Endometrial microvascular endothelial cells (primary cell): ENCODE measurements around the gene SELENOT. TPM values are rescaled to one million over a fixed set of nuclear protein-coding genes. Genes with fewer than 3 reads are reported as not detected.

Source experiments
- in situ Hi-C: cut with HindIII; loops from 2 replicates; pipeline ENCODE4 v1.10.0; 2017; ENCODE audit warnings: low sequenced_read_pairs, low pct_unique_long_range_greater_than_20kb; ENCODE audit errors: inconsistent ontology term
- total RNA-seq: library from RNA; depleted of rRNA; stranded (reverse); fragments of >200 nt; gene quantifications from one replicate; pipeline ENCODE4 v1.2.3, GENCODE V29; 2015; ENCODE audit errors: inconsistent ontology term

The SELENOT gene, protein sequence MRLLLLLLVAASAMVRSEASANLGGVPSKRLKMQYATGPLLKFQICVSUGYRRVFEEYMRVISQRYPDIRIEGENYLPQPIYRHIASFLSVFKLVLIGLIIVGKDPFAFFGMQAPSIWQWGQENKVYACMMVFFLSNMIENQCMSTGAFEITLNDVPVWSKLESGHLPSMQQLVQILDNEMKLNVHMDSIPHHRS
- 262 TPM for total RNA-seq

DNA sequence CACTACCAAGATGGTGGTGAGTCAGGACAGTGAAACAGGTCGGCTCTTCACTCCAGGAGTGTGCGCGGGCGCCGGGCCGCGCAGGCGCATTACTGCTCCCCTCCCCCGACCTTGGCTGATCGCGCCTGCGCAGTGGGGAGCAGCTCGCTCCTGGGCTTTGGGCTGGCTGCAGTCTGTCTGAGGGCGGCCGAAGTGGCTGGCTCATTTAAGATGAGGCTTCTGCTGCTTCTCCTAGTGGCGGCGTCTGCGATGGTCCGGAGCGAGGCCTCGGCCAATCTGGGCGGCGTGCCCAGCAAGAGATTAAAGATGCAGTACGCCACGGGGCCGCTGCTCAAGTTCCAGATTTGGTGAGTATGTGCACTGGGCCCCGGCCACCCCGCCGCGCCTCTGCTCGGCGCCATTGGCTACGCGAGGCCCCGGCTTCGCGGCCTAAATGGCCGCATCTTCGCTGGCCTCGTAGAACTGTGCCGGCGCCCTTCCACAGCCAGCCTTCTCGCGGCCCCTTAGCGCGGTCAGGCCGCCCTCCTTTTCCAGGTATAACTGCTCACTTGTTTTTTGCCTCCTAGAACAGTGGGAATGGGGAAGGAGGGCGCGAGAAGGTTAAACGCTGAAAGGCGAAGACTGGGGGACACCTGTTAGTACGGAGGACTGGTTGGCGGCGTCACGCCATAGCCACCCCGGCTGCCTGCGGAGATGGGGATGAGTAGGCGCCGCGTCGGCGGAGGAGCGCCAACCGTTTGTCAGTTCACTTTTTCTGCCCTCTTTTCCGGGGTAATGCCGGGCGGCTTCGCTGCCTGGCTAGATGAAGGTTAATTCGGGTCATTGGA lies at the start of gene SELENOT:
TSS of gene SELENOT (plus strand) at position 169 of the 827 bp plus-strand sequence. CDS start at position 211, 42 bp downstream.
- in situ Hi-C loops = loop anchor here (10.0 kb wide), 1 partner anchor 161 kb away; the partner anchor contains the start of gene SIAH2

DNA sequence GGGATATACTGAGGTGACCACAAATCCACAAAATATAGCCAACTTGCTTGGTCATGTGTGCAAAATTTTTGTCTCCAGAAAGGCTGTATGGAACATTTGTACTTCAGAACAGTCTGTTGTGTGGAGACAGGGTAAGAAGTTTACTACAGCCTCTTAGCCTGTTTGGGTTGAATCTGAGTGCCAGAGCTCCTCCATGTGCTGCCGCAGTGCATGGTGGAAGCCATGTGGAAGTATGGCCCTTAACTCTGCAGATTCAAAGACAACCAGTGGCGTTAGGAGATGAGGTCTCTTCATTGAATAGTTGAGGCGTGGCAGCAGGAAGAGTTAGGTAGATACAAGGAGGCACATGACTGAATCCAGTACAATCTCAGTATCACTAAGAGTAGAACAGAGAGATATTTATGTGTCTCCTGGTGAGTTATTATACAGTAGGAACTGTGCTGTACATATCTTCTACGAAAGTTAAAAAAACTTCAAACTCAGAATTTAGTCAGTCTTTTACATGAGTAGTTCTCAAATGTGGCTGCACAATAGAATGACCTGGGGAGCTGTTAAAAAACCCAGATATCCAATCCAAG lies 47.2 kb upstream of the SELENOT start:
- in situ Hi-C loops = no loop called here

DNA sequence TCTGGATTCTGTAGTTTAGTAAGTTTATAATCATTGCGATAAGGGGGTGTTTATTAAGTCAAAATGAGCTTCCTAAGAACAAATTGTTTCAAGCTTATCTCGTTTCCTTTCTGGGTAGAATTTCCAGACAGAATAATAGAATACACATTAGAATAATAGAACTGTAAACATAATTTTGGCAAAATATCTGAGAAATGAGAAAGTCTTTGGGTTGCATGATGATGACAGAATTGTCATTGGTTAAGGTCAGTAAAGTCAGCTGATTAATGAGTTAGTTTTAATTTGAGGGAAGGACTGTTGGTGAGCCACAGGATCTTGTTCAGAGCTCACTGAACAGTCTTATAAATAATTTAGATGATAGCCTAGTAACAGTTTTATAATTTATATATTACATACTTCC lies 46.3 kb upstream of the SELENOT start:
- in situ Hi-C loops = no loop called here

DNA sequence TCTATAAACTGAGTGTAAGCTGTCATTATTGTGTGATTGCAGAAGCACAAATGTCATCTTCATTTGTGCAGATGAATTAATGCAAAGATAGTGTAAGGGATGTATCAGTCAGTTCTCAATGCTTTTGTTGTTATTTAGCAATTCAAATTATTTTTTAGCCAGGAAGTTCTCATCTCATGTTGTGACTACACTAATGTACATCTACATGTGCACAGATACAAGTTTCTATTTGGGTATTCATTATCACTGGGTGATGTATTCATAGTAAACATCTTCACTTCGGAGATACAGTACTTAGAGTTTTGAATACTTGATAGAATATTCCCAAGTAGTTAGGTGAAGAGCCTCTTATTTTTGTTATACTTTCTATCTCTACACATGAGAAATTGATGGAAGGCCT lies 45.4 kb upstream of the SELENOT start:
- in situ Hi-C loops = no loop called here

DNA sequence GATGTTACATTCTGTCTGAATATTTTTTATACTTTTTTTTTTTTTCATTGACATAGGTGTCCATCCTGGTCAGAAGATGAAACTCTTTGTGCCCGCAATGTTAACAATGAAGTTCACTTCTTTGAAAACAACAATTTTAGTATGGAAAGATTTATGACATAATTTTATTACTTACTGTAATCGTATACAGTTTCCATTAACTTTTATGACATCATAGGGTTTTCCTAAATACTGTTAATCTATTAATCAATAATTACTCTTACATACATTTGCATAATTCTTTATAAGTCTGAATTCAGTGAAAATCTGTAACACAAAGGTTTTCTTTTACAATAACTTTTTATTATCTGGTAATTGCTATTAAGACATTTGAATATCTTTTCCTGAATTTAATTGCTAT lies 38.9 kb upstream of the SELENOT start:
- in situ Hi-C loops = no loop called here

DNA sequence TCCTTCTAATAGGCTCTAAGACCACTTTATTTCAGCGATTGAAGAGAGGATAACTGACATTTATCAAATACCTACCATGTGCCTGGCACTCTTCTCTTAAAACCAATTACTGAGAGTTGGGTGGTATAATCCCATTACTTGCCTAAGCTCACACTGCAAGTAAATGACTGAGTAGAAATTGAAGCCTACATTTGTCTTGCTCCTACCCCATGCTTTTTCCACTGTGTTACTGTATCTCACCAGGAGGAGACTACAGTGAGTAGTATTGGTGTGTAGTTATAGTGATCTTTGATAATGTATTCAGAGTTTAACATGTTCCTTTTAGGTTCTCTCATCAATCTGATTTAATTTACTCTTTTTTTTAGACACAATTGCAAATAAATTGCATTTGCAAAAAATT lies 35.8 kb upstream of the SELENOT start:
- in situ Hi-C loops = no loop called here

DNA sequence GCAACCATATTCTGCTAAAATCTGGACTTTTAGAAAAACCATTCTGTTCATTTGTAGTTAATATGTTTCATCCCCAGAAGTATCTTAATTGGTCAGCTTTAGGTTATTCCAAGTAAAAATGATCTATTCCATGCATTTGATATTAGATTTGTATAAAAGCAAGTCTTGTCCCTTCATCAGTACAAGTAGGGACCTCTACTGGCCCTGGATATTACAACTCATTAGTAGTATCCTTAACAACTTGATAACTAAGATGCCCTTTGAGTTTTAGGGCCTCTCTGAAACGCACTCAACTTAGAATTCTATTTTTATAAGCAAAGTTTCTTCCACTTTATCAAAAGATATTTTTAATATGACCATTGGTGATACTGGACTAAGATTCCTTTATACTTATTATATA lies 25.3 kb upstream of the SELENOT start:
- in situ Hi-C loops = no loop called here

DNA sequence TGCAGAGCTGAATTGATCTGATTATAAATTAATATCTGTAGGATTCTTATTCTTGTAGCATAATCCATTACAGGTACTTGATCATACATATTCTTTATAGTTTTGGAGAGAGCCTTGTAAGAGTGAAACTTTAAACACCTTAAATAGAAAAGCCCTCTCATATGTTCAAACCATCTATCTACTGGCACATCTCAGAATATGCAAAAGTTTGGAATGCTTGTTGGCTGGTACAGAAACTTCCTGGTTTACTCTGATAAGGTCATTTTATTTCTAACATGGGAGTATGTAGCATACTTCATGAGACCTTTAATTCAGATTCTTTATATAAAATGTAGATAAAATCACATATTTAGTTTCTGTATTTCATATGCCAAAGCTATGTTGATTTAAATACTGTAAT lies 21.9 kb upstream of the SELENOT start:
- in situ Hi-C loops = no loop called here

DNA sequence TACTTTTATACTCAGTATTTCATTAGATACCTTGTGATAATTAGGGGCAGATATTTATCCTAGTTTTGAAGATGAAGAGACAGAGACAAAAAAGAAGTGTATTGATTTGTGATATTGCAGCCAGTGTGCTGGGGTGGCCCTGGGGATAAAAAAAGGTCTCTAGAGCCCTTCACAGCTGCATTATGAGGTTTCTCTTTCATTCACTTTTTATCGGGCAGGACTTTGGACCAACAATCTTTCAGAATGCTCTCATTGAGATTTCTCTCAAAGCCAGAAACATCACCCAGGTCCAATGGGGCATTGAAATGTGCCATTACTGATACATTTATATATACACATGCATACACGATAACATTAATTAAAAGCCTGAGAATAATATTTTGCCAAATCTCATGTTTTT lies 20.5 kb upstream of the SELENOT start:
- in situ Hi-C loops = no loop called here

DNA sequence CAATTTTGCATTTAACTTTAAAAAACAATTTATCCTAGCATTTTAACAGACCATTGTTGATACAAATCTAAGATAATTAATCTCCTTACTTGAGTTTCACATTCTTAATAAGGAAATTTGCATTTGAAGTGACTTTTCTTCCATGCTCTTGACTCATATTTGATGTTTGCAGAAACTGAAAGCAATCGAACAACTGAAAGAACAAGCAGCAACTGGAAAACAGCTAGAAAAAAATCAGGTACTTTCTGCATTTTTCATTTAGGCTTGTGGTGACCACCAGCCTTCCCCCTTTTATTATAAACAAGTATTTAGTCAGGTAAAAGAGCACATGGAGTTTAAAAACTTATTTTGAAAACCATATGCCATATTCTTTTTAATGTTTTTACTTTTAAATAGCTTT lies 20.1 kb upstream of the SELENOT start:
- in situ Hi-C loops = no loop called here

DNA sequence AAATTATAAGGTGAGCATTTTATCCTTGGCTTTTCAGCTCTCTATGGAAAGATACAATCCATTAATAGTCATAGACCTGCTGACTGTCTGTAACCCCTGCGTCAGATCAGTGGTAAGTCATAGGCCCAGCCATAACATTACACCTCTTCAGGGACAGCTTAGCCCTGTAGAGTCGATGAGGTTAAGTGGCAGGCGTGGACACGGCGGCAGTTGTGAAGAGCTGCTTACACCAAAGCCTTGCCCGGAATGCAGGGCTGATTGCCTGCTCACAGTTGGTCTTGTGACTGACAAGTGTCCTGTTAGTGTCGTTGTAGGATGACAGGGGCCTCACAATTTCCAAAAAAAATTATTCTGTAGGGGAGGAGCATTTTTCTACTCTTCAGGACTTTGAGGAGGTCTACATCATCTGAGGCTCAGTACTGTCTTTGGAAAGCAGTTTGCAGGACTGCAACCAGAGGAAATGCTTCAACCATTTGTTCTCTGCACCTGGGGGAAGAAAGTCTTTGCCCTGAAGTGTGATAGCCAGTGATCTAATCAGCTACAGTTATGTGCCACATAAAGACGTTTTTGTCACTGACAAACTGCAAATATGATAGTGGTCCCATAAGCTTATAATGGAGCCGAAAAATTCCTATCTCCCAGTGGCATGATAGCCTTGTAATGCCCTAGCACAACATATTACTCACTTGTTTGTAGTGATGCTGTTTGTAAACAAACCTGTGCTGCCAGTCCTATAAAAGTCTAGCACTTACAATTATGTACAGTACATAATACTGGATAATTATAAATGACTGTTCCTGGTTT lies 14.9 kb upstream of the SELENOT start:
- in situ Hi-C loops = no loop called here

DNA sequence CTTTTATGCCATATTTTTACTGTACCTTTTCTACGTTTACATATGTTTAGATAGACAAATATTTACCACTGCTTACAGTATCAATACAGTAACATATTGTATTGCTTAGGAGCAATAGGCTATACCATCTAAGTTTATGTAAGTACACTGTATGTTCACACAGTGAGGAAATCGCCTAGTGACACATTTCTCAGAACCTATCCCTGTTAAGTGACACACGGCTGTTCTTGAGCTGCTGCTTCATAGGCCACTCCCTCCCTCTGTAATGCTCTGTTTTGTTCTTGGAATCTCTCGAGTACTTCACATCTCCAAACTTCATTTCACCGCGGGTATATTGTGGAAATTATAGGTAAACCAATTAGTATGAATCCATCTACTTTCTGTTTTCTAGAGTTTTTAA lies 13.4 kb upstream of the SELENOT start:
- in situ Hi-C loops = no loop called here

DNA sequence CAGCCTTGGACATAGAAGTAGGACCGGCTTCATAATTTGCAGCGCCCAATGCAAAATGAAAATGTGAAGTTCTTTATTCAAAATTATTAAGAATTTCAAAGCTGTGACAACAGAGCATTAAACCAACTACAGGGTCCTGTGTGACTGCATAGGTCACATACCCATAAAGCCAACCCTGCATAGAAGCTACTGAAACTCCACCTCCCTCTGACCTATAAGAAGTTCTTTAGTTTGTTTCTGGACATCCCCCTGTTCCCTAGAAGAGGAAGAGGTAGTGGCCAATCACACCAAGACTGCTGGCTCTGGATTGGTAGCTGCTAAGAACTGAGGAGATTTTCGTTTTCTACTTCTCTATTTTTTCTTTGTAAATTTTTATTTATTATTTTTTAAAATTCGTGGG lies 9.0 kb upstream of the SELENOT start:
- in situ Hi-C loops = no loop called here

DNA sequence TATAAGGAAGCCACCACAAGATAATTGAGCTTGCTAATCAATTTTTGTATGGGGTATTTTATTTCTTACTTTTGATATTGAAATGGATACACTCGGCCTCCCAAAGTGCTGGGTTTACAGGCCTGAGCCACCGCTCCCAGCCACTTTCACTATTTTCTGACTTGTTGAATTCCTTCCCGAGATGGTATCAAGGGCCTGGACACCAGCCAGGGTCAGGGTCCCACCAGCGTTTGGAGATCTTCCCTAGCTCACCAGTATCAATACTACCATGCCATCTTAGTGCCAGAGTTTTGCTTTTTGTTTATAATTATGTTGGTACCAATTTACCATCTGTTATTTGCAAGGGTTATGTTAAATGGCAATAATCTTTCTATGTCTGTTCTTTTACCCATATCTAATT lies 5.5 kb upstream of the SELENOT start:
- in situ Hi-C loops = no loop called here

DNA sequence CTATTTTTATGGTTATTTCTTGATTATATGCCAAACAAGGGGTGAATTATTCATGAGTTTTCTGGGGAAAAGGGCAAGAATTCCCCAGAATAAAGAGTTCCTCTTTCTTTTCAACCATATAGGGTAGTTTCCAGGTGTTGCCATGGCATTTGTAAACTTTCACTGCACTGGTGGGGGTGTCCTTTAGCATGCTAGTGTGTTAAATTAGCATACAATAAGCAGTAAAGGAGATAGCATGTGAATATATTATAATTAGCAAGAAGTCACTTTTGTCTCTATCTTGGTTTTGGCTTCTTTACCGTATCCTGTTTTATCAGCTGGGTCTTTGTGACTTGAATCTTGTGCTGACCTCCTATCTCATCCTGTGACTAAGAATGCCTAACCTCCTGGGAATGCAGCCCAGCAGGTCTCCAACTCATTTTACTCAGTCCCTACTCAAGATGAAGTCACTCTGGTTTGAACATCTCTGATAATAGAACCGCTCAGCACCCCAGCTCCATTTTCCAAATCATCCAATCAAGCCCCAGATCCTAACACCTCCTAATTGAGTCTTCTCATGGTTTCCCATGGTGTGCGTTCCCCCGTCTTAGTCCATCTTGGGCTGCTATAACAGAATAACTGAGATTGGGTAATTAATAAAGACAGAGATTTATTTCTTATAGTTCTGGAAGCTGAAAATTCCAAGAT lies 3.4 kb upstream of the SELENOT start:
- in situ Hi-C loops = loop anchor here (10.0 kb wide), 1 partner anchor 165 kb away; the partner anchor contains the start of gene SIAH2

DNA sequence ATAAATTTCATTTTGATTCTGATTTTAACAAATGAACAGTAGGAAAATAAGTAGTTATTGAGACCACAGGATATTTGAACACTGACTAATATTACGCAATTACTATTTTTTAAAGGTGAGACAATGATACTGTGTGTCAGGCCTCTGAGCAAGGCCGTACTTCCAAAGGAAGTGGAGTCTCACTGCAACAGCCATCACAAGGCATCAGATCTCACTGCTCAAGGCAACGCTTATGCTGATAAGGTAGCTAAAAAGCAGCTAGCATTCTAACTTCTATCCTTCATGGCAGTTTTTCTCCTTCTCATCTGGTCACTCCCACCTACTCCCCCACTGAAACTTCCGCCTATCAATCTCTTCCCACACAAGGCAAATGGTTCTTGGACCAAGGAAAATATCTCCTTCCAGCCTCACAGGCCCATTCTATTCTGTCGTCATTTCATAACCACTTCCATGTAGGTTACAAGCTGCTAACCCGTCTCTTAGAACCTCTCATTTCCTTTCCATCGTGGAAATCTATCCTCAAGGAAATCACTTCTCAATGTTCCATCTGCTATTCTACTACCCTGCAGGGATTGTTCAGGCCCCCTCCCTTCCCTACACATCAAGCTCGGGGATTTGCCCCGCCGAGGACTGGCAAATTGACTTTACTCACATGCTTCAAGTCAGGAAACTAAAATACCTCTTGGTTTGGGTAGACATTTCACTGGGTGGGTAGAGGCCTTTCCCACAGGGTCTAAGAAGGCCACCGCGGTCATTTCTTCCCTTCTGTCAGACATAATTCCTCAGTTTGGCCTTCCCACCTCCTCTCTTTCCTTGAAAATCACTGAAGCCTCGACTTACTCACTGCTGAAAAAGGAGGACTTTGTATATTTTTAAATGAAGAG lies 2.2 kb upstream of the SELENOT start:
- in situ Hi-C loops = loop anchor here (10.0 kb wide), 1 partner anchor 164 kb away; the partner anchor contains the start of gene SIAH2

DNA sequence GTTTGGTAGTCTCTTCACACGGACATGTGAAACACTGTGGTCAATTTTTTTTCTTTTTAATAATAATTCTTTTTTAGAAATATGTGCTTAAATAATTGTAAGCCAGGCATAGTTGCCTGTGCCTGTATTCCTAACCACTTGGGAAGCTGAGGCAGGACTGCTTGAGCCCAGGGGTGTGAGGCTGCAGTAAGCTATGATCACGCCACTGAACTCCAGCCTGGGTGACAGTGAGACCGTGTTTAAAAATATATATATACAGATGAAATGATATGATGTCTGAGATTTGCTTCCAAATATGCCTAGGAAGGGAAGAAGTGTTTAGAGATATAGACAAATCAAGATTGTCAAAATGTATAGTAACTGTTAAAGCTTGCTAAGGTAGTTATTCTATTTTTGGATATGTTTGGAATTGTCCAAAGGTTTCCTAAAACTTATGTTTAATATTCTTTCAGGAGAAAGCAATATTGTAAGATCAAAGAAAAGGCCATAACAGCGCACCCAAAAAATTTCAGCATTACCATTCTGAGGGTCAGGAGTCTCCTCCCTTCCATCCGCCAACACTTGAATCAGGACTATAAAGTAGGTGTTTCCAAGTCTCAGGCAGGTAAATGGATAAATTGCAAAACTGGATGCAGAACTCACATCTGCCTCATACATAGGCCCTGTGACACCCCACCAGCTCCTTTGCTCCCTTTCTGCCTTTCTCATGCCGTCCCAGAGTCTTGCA lies 532 bp upstream of the SELENOT start:
- in situ Hi-C loops = loop anchor here (10.0 kb wide), 1 partner anchor 162 kb away; the partner anchor contains the start of gene SIAH2
